Activated CD8-positive, alpha-beta memory T cell treated with anti-CD3 and anti-CD28 coated beads, Interleukin-2, amount 50 U/mL, for 1 hour (primary cell): Measurements from ENCODE around the gene CEP70.
"Not testable (repeated sequence)": the region's sequence is repeated elsewhere in the genome, so short reads cannot be mapped to it uniquely, and the experiment has no call there.

Source experiments
- DNase-seq: peaks from one replicate; pipeline ENCODE4 v3.0.0-alpha.2; 2020; ENCODE audit errors: extremely low read depth

Gene CEP70

DNA sequence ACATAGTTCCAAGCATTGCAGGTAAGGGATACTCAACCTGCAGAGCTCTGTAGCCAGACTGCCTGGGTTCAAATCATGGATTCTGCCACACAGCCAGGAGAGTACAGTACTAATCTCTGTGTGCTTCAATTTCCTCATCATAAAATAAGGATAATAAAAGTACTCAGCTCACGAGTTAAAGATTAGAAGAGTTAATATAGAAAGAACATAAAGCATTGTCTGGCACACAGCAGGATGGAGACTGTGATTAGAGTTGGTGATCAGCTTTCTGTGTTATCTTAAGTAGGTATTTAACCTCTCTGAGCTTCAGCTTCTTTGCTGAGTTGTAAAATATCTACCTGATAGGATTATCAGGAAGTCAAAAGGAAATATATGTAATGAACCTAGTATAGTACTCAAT, 2.7 kb downstream of the CEP70 start:
- no peak for DNase-seq

DNA sequence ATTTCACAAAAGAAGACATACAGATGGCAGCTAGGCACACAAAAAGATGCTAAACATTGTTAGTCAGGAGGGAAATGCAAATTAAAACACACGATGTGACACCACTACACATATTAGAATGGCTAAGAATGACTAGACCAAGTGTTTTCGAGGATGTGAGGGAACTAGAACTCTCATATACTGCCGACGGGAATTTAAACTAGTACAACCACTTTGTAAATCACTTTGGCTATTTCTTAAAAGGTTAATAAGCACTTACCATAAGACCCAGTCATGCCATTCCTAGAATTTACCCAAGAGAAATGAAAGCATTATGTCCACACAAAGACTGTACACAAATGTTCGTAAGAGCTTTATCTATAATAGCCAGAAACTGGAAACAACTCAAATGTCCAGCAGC, 5.6 kb downstream of the CEP70 start:
- DNase-seq: no peak

DNA sequence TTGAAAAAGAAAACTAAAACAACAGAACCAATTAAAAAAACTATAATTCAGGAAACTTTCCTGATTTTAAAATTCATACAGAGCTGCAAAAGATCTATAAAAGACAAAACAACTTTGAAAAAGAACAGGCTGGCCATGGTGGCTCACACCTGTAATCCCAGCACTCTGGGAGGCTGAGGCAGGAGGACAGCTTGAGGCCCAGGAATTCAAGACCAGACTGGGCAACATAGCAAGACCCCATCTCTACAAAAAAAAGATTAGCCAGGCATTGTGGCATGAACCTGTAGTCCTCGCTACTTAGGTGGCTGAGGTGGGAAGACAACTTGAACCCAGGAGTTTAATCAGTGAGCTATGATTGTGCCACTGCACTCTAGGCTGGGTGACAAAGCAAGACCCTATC, 6.7 kb downstream of the CEP70 start:
- DNase-seq: no peak

DNA sequence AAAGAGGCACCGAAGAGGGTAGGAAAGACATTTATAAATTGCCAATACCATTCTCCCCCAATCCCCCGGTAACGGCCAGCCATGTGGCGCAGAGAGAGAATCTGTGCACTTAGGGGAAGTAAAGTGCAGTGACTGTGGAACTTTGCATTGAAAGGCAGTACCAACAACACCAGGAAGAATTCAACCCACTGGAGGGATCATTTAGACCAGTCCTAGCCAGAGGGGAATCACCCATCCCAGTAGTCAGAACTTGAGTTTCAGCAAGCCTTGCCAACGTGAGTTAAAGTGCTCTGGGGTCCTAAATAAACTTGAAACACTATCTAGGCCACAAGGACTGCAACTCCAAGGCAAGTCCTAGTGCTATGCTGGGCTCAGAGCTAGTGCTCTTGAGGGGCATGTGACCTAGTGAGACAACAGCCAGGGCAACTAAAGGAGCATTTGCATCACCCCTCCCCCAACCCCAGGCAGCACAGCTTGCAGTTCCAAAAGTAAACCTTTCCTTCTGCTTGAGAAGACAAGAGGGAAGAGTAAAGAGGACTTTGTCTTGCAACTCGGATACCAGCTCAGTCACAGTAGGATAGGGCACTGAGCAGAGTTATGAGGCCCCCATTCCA, 15.0 kb downstream of the CEP70 start:
- DNase-seq: no peak

DNA sequence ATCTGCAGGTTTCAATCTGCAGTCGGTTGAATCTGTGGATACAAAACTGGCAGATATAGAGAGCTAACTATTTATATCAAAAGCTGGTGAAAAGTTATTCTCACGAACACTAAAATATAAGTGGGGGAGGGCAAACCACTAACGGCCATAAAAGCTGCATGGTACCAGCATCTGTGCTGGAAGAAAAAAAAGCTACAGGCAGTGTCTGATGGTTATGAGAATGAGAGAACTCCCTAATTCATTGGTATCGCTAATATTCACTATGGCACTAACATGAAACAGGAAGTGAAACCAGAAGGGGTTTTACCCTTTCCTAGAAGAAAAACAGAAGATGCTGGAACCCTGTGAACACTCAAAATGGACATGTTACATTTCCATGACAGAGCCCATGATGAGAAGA, 15.9 kb downstream of the CEP70 start:
- no peak for DNase-seq

DNA sequence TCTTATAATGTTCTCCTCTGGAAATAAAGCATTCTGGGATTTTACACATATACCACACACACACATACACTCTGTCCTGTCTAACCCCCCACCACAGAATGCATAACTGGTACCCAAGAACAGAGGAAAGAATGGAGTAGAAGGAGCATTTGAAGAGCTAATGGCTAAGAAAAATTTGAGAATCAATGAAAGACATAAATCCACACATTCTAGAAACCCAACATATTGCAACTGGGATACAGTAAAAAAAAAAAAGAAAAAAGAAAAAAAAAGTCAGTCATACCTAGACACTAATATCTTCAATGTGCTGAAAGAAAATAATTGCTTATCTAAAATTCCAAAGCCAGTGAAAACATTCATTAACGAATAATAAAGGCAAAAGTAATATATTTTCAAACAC, 20.9 kb downstream of the CEP70 start:
- no peak for DNase-seq

DNA sequence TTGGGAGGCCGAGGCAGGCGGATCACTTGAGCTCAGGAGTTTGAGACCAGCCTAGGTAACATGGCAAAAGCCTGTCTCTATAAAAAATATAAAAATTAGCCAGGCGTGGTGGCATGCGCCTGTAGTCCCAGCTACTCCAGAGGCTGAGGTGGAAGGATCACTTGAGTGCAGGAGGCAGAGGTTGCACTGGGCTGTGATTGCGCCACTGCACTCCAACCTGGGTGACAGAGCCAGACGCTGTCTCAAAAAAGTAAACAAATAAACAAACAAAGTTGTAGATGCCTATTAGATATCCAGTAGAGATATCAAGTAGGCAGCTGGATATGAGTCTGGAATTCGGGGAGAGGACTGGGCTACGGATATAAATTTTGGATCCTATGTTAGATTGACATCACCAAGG, 24.4 kb downstream of the CEP70 start:
- DNase-seq: not testable (repeated sequence)

DNA sequence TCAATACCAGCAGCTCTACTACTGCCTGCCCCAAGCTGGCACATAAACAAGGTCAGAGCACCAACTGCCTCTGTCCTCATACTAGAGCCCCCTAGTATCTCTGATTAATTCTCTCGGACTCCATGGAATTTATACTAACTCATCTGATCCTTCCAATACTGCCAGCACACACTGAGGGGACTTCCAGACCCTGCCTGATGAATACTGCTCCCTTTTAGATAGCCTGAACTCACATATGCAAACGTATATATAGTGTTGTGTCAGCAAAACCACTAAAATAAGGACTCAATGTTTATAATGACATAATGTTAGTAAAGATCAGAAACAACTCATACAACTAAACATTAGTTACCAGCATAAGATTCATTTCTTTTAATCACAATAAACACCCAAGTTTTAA, 25.0 kb downstream of the CEP70 start:
- DNase-seq: no peak

DNA sequence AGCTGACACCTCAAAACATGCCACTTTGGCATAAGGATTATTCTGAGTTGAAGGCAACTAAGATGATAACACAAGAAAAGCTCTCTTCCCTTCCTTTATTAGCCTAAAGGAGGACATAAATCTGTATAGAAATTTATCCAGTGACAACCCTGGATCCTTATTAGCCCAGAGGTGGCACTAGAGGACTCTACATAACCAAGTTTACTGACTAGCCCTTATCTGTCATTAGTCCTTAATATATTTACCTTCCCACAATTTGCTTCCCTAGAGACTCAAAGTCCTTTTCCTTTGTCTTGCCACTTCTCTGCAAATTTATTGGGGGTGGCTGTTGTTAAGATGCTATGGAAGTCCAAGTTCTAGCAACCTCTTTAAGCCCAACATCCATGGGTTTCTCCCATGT, 26.7 kb downstream of the CEP70 start:
- no peak for DNase-seq

DNA sequence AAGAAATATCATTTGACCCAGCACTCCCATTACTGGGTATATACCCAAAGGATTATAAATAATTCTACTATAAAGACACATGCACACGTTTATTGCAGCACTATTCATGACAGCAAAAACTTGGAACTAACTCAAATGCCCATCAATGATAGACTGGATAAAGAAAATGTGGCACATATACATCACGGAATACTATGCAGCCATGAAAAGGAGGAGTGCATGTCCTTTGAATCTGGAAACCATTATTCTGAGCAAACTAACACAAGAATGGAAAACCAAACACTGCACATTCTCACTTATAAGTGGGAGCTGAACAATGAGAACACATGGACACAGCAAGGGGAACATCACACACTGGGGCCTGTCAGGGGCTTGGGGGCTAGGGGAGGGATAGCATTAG, 27.8 kb downstream of the CEP70 start:
- DNase-seq: not testable (repeated sequence)

DNA sequence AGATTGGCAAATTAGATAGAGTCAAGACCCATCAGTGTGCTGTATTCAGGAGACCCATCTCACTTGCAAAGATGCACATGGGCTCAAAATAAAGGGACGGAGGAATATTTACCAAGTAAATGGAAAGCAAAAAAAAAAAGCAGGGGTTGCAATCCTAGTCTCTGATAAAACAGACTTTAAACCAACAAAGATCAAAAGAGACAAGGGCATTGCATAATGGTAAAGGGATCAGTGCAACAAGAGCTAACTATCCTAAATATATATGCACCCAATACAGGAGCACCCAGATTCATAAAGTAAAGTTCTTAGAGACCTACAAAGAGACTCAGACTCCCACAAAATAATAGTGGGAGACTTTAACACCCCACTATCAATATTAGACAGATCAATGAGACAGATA, 31.2 kb downstream of the CEP70 start:
- not testable (repeated sequence) for DNase-seq

DNA sequence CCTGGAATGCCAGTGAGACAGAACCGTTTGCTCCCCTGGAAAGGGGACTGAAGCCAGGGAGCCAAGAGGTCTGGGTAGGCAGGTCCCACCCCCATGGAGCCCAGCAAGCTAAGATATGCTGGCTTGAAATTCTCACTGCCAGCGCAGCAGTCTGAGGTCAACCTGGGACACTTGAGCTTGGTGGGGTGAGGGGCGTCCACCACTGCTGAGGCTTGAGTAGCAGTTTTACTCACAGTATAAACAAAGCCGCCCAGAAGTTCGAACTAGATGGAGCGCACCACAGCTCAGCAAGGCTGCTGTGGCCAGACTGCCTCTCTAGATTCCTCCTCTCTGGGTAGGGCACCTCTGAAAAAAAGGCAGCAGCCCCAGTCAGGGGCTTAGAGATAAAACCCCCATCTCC, 33.6 kb downstream of the CEP70 start:
- DNase-seq: no peak

DNA sequence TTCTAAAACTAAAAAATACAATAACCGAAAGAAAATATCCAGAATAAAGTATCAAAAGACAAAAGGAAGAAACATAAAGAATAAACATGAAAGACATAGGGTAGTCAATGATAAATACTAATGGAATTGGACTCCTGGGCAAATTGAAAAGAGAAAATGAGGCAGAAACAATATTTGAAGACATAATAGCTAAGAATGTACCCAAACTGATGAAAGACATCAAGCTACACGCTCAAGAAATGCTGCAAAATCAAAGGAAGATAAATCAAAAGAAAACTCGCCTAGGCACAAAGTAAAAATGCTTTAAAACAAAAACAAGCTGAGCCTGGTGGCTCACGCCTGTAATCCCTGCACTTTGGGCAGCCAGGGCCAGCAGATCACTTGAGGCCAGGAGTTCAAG, 34.9 kb downstream of the CEP70 start:
- no peak for DNase-seq

DNA sequence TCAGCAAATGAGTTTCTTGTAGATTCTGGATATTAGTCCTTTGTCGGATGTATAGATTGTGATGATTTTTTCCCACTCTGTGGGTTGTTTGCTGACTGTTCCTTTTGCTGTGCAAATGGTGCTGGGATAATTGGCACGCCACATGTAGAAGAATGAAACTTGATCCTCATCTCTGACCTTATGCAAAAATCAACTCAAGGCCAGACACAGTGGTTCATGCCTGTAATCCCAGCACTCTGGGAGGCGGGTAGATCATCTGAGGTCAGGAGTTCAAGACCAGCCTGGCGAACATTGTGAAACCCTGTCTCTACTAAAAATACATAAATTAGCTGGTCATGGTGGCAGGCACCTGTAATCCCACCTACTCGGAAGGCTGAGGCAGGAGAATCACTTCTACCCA, 39.3 kb downstream of the CEP70 start:
- not testable (repeated sequence) for DNase-seq

DNA sequence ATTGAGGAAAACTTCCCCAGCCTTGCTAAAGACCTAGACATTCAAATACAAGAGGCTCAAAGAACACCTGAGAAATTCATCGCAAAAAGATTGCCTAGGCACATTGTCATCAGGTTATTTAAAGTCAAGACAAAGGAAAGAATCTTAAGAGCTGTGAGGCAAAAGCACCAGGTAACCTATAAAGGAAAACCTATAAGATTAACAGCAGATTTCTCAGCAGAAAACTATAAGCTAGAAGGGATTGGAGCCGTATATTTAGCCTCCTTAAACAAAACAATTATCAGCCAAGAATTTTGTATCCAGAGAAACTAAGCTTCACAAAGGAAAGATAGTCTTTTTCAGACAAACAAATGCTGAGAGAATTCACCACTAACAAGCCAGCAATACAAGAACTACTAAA, 43.1 kb downstream of the CEP70 start:
- not testable (repeated sequence) for DNase-seq

DNA sequence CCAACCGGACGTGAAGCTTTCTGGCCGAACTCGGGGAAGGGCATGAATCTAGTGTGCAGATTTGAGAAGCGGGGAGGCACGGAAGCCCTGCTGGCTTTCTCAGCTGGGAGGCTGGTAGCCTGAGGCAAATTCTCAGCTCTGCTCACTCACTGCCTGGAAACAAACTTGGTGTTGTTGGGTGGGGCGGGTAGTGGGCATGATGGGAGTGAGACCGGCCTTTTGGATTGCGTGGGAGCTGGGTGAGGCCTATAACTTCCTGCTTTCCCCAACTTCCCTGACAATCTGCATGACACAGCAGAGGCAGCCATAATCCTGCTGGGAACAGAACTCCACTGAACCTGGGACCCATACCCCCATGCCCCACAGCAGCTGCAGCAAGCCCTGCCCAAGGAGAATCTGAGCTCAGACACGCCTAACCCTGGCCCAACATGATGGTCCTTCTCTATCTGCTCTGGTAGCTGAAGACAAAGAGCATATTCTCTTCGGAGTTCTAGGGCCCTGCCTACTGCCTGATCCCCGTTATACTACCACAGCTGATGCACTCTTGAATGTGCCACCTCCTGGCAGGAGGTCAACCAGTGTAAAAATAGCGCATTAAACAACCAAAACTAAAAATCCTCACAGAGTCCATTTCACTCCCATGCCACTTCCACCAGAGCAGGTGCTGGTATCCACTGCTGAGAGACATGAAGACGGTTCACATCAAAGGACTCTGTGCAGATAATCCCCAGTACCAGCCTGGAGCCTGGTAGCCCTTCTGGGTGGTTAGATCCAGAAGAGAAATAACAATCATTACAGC, 44.7 kb downstream of the CEP70 start:
- no peak for DNase-seq

DNA sequence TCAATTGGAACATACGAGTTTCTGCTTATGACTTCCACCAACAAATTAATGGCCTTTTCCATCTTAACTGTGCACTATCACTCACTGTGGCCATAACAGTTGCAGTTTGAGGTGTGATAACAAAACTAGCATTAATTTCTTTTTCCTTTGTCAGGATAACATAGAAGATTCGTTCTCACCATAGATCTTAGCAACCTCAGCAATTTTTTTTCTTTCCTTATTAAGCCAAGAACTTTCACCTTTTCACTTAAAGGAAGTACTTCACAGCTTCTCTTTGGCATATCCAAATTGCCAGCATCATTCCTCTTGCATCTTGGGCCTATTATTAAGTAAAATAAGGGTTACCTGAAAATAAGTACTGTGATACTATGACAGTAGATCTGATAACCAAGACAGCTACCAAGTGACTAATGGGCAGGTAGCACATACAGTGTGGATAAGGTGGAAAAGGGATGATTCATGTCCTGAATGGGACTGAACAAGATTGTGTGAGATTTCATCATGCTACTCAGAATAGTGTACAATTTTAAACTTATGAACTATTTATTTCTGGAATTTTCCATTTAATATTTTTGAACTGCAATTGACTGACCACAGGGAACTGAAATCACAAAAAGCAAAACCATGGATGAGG, 46.6 kb downstream of the CEP70 start:
- no peak for DNase-seq

DNA sequence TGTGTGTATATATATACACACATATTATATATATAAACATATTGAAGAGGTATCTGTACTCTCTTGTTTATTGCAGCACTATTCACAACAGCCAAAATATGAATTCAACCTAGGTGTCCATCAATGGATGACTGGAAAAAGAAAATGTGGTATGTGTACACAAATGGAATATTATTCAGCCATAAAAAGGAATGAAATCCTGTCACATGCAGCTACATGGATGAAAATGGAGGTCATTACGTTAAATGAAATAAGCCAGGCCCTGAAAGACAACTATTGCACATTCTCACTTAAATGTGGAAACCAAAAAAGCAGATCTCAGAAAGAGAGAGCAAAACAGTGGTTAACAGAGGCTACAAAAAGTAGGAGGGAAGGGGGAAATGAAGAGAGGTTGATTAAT, 49.5 kb downstream of the CEP70 start:
- DNase-seq: no peak

DNA sequence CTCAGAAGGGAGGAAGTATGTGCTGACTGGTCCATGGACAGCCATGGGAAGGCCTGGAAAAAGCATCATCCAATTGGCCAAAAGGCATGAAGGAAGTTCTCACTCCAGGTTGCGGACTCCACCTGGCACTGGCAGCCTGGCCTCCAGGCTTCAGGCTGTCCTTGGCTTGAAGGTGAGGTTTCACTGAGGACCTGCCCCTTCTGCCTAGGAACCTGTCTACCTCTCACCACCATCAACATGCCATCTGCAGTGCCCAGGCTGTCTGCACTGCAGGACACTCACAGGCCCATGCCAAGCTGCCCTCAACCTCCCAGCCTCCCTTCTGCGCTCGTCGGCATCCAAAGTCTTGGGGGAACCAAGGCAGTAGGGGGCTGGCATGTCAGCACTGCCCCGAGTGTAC, 51.1 kb downstream of the CEP70 start:
- DNase-seq: no peak

DNA sequence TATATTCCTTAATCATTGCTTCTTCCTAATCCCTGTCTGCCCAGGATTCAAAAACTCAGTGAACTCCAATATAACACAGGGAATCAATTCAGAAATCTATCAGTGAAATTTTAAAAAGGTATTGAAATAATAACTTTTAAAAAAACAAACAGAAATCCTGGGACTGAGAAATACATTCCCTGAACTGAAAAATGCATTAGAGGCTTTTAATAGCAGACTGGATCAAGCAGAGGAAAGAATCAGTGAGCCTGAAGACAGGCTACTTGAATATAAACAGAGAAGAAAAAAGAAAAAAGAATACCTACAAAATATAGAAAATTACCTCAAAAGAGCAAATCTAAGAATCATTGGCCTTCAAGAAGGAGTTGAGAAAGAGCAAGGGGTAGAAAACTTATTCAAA, 54.7 kb downstream of the CEP70 start:
- no peak for DNase-seq

DNA sequence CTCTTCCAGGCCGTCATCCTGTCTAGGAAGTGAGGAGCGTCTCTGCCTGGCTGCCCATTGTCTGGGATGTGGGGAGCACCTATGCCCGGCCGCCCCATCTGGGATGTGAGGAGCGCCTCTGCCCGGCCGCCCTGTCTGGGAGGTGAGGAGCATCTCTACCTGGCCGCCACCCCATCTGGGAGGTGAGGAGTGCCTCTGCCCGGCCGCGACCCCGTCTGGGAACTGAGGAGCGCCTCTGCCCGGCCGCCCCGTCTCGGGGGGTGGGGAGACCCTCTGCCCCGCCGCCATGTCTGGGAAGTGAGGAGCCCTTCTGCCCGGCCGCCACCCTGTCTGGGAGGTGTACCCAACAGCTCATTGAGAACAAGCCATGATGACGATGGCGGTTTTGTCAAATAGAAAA, 72.6 kb downstream of the CEP70 start:
- not testable (repeated sequence) for DNase-seq

DNA sequence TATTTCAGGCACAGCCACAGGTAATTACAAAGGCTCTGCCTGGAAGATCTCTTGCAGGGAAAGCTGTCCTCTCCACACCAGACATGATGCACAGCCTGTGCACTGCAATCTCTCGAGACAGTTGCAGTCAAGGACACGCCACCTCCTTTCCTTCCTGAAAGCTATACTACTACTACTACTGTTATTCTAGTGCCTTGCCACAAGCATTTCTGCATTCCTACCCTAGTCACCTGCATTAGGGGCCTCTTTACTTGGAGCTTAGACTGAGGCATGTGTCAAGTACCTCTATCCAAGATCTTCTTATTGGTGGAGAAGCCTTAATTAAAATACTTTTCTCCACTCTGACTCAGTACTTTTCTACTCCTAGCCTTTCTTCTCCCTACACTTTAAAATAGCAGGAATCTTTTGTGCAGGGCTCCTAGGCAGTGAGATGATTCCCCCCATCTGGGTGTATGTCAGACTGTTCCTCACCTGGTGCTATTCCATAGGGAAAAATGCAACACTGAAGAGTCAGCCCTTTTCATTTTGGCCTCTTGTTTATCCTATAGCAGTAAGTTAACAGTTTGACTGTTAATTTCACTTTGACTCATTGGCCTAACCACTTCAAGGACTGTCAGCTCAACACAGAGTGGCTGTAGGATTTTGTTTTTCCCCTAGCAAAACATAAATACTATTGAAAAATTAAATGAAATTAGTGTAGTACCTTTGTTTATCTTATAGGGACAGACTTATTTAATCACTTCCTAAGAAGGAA, 80.8 kb downstream of the CEP70 start:
- DNase-seq: no peak

DNA sequence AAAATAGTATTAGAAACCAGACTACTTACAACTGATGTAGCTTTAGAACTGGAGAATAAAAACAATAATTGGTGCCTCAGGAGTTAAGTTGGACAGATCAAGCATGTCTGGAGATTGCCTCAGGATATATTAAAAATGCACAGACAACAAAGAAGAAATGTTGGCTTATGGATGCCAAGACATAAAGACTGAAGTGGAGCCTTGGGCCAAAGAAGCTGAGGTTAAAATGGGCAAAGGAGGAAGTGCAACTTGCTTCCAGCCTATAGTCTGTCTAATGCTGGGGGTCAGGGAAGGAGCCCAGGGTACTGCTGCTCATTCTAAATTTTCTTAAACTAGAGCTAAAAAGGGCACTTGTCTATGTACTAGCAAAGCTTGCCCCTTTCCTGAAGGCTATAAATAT, 82.1 kb downstream of the CEP70 start:
- DNase-seq: no peak
